ENCODE results near the gene ZBTB34. TPM values are rescaled to one million over a fixed set of nuclear protein-coding genes. Genes with fewer than 3 reads are reported as not detected.

The ZBTB34 gene
- total and polyA plus RNA-seq, 2 donors from 2014 or later, result 2.5 to 12.5 TPM

- no peaks in the 10 kb centered on the region for H3K36me3 ChIP-seq (ENCODE audit: control insufficient read depth in 2 of 3, insufficient read depth in 3 of 3, low read length in 3 of 3)
- no peak overlapping the region for H3K4me3 ChIP-seq (ENCODE audit: low read length in 3 of 3)
- intact Hi-C loops (cut with DNase I), result no loop called here
- no peak for TF ChIP-seq CTCF (IDR thresholded peaks at IDR 0.05; ENCODE audit: borderline replicate concordance, extremely low read depth, insufficient read depth)
- no peaks in the 10 kb centered on the region for H3K9me3 ChIP-seq (ENCODE audit: control insufficient read depth in 2 of 3, insufficient read depth in 1 of 3, low read length in 3 of 3)
- no peak overlapping the region for H3K27ac ChIP-seq (ENCODE audit: low read depth in 2 of 2, low read length in 2 of 2)
- H3K4me1 ChIP-seq (ENCODE audit: control insufficient read depth in 2 of 3, insufficient read depth in 2 of 3, low read depth in 1 of 3, low read length in 3 of 3), result peaks cover 0 to 2% (median 0%) of the 10 kb centered on the region in 3 donors
- H3K27me3 ChIP-seq (ENCODE audit: control insufficient read depth, insufficient read depth, low read length), result no peaks in the 10 kb centered on the region
- DNase-seq (no peak), FAIRE-seq (no peak)
- no peak overlapping the region for H3K9ac ChIP-seq (ENCODE audit: low read length in 3 of 3)
Measured at GRCh38 chr9:126856326-126856877, 4.0 kb upstream of the ZBTB34 start.

GRCh38 chr9:126857261-126857960, 3.0 kb upstream of the ZBTB34 start:
- no peak for FAIRE-seq
- no peak overlapping the region for H3K9ac ChIP-seq (ENCODE audit: low read length in 3 of 3)
- no peak overlapping the region for H3K27ac ChIP-seq (ENCODE audit: low read depth in 2 of 2, low read length in 2 of 2)
- DNase-seq, result no peak
- TF ChIP-seq CTCF (IDR thresholded peaks at IDR 0.05; ENCODE audit: borderline replicate concordance, extremely low read depth, insufficient read depth), result no peak
- no peaks in the 10 kb centered on the region for H3K9me3 ChIP-seq (ENCODE audit: control insufficient read depth in 2 of 3, insufficient read depth in 1 of 3, low read length in 3 of 3)
- H3K4me3 ChIP-seq (ENCODE audit: low read length in 3 of 3), result no peak overlapping the region
- H3K27me3 ChIP-seq (ENCODE audit: control insufficient read depth, insufficient read depth, low read length), result no peaks in the 10 kb centered on the region
- H3K36me3 ChIP-seq (ENCODE audit: control insufficient read depth in 2 of 3, insufficient read depth in 3 of 3, low read length in 3 of 3), result no peaks in the 10 kb centered on the region
- intact Hi-C loops (cut with DNase I), result no loop called here
- H3K4me1 ChIP-seq (ENCODE audit: control insufficient read depth in 2 of 3, insufficient read depth in 2 of 3, low read depth in 1 of 3, low read length in 3 of 3), result peaks cover 0 to 12% (median 0%) of the 10 kb centered on the region in 3 donors

- Histone ChIP-seq H3K4me3 (ENCODE audit: low read length in 3 of 3) (no peak overlapping the region), H3K9ac (ENCODE audit: low read length in 3 of 3) (no peak overlapping the region), H3K27ac (ENCODE audit: low read depth in 2 of 2, low read length in 2 of 2) (no peak overlapping the region), H3K4me1 (ENCODE audit: control insufficient read depth in 2 of 3, insufficient read depth in 2 of 3, low read depth in 1 of 3, low read length in 3 of 3) (peaks cover 0 to 16% (median 4%) of the 10 kb centered on the region in 3 donors), H3K36me3 (ENCODE audit: control insufficient read depth in 2 of 3, insufficient read depth in 3 of 3, low read length in 3 of 3) (no peaks in the 10 kb centered on the region), H3K9me3 (ENCODE audit: control insufficient read depth in 2 of 3, insufficient read depth in 1 of 3, low read length in 3 of 3) (no peaks in the 10 kb centered on the region), H3K27me3 (ENCODE audit: control insufficient read depth, insufficient read depth, low read length) (no peaks in the 10 kb centered on the region)
- no peak for DNase-seq
- no peak for FAIRE-seq
- intact Hi-C loops (cut with DNase I), result no loop called here
- no peak for TF ChIP-seq CTCF (IDR thresholded peaks at IDR 0.05; ENCODE audit: borderline replicate concordance, extremely low read depth, insufficient read depth)
Measured at GRCh38 chr9:126859111-126859510, 1.3 kb upstream of the ZBTB34 start.

Data from kidney (tissue), 14 donors.